K562 (cell line): Measurements from ENCODE around the gene DGCR2. TPM values are rescaled to one million over a fixed set of nuclear protein-coding genes. Genes with fewer than 3 reads are reported as not detected.

Source experiments
- BDP1 ChIP-seq: IDR thresholded peaks from 3 replicates; pipeline ENCODE4 v1.6.1; 2011; ENCODE audit not compliant: insufficient read length, insufficient read depth
- CTBP1 ChIP-seq: fragments of 450-650 bp; IDR thresholded peaks from 2 replicates; pipeline ENCODE4 v1.6.1; 2016; ENCODE audit warnings: borderline replicate concordance
- FOSL1 ChIP-seq: fragments of 200-800 bp; sonication (Bioruptor generic); conservative IDR thresholded peaks from 2 replicates; pipeline ENCODE4 v1.6.1; 2016; ENCODE audit warnings: missing genetic modification characterization, missing compliant biosample characterization
- HMG20B ChIP-seq: fragments of 250-450 bp; sonication (Bioruptor Pico); IDR thresholded peaks from 2 replicates; pipeline ENCODE4 v1.5.0; 2021; ENCODE audit warnings: mild to moderate bottlenecking
- MCM5 ChIP-seq: fragments of 450-650 bp; IDR thresholded peaks from 2 replicates; pipeline ENCODE4 v1.6.1; 2016; ENCODE audit warnings: low read depth
- POLR3A ChIP-seq: IDR thresholded peaks from 2 replicates; pipeline ENCODE4 v1.6.1; 2011; ENCODE audit warnings: borderline replicate concordance, mild to moderate bottlenecking, moderate library complexity; ENCODE audit not compliant: insufficient read length, insufficient read depth; ENCODE audit errors: extremely low read depth
- SMAD4 ChIP-seq: fragments of 250-450 bp; sonication (Bioruptor Pico); conservative IDR thresholded peaks from 2 replicates; pipeline ENCODE4 v1.8.0; 2021; ENCODE audit warnings: inconsistent platforms, mild to moderate bottlenecking, moderate library complexity
- SMARCC2 ChIP-seq: fragments of 450-650 bp; IDR thresholded peaks from 2 replicates; pipeline ENCODE4 v1.6.1; 2017; ENCODE audit warnings: antibody characterized with exemption, moderate library complexity, mild to moderate bottlenecking, low read depth
- TFAM ChIP-seq: fragments of 250-450 bp; sonication (Bioruptor Pico); conservative IDR thresholded peaks from 2 replicates; pipeline ENCODE4 v1.5.0; 2021; ENCODE audit warnings: mild to moderate bottlenecking, moderate library complexity
- U2AF1 ChIP-seq: fragments of 200-400 bp; formaldehyde crosslinking; optimal IDR thresholded peaks from 2 replicates; pipeline ENCODE3; 2017; ENCODE audit warnings: mild to moderate bottlenecking, low read depth, low read length, moderate library complexity
- polyA plus RNA-seq, 8 experiments: library from polyadenylated mRNA; depleted of rRNA in 4 of 8; stranded (reverse) in 5 of 8; unstranded in 3 of 8; fragments of >200 nt; fragmentation: Nextera tagmentation in 2 of 8; fragmentation: Illumina TruSeq in 1 of 8; extraction: Ambion mirVana in 2 of 8; extraction: Trizol in 1 of 8; gene quantifications; 2 replicates each; pipeline versions ENCODE4 v1.2.1 to v1.2.3, GENCODE V29; 2011 to 2014; ENCODE audit warnings: inconsistent platforms in 1 of 8, missing spikeins in 1 of 8
- total RNA-seq, 7 experiments: library from RNA; depleted of rRNA in 6 of 7; stranded (reverse); fragments of >200 nt in 6 of 7; fragmentation: Illumina TruSeq in 2 of 7; extraction: Trizol in 2 of 7; gene quantifications; 2 replicates each; pipeline versions ENCODE4 v1.2.1 to v1.2.3, GENCODE V29; 2011 to 2021; ENCODE audit warnings: low replicate concordance in 1 of 7
- TF ChIP-seq, protein P1 (sequence below): sonication (generic); formaldehyde crosslinking; IDR thresholded peaks from 2 replicates; pipeline ENCODE4 v1.8.1; 2023; ENCODE audit warnings: mild to moderate bottlenecking, missing genetic modification reagents
- TF ChIP-seq, protein P2 (sequence below): fragments of 200-800 bp; sonication (Bioruptor generic); IDR thresholded peaks from 2 replicates; pipeline ENCODE4 v1.6.1; 2016; ENCODE audit warnings: missing genetic modification characterization, missing compliant biosample characterization
- TF ChIP-seq, protein P3 (sequence below): fragments of 250-450 bp; sonication (Bioruptor Pico); IDR thresholded peaks from 2 replicates; pipeline ENCODE4 v1.4.0; 2020; ENCODE audit warnings: mild to moderate bottlenecking, moderate library complexity
- TF ChIP-seq, protein P4 (sequence below): fragments of 450-650 bp; IDR thresholded peaks from 2 replicates; pipeline ENCODE4 v1.6.1; 2016; ENCODE audit warnings: mild to moderate bottlenecking

DGCR2 gene
- total and polyA plus RNA-seq, 9 of the 15 experiments (the other 6 are each of a cell fraction or from before 2014, with no cell fraction given), result 0.69 to 101 (median 56.4) TPM

DNA sequence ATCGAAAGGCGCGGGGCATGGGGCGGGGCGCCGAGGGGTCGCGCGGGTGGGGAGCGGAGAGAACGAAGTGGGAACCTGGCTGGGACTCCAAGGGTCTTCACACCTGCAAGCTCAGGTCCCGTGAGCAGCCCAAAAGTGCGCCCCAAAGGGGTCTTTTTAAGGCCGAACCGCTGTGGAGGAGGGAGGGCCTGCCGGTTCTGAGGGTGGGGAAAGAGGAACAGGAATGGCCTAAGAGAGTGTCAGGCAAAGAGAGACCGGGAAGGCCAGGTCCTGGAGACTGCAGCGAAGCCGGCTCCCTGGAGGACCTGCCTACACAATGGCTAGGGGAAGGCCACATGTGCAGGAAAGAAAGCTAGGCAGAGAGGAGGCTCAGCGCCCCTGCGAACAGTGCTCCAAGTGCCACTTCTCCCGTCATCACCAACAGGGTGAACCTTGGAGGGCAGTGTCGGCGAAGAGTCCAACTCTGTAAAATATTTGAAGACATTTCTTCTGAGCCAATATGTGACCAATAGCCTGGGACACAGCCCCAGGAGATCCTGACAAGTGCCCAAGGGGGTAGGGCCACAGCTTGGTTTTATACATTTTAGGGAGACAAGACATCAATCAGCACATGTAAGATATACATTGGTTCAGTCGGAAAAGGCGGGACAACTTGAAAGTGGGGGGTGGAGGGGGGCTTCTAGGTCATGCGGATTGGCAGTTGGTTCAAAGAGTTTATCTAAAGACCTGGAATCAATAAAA lies 710 bp upstream of the DGCR2 start (continued):
- TF ChIP-seq, protein P1, sequence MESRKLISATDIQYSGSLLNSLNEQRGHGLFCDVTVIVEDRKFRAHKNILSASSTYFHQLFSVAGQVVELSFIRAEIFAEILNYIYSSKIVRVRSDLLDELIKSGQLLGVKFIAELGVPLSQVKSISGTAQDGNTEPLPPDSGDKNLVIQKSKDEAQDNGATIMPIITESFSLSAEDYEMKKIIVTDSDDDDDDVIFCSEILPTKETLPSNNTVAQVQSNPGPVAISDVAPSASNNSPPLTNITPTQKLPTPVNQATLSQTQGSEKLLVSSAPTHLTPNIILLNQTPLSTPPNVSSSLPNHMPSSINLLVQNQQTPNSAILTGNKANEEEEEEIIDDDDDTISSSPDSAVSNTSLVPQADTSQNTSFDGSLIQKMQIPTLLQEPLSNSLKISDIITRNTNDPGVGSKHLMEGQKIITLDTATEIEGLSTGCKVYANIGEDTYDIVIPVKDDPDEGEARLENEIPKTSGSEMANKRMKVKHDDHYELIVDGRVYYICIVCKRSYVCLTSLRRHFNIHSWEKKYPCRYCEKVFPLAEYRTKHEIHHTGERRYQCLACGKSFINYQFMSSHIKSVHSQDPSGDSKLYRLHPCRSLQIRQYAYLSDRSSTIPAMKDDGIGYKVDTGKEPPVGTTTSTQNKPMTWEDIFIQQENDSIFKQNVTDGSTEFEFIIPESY (CRISPR knock-in tag), result no peak
- no peak for TF ChIP-seq BDP1
- TF ChIP-seq SMAD4 (CRISPR knock-in tag), result no peak
- TF ChIP-seq POLR3A, result no peak
- TF ChIP-seq CTBP1, result no peak
- TF ChIP-seq TFAM (CRISPR knock-in tag), result no peak
- TF ChIP-seq, protein P2, sequence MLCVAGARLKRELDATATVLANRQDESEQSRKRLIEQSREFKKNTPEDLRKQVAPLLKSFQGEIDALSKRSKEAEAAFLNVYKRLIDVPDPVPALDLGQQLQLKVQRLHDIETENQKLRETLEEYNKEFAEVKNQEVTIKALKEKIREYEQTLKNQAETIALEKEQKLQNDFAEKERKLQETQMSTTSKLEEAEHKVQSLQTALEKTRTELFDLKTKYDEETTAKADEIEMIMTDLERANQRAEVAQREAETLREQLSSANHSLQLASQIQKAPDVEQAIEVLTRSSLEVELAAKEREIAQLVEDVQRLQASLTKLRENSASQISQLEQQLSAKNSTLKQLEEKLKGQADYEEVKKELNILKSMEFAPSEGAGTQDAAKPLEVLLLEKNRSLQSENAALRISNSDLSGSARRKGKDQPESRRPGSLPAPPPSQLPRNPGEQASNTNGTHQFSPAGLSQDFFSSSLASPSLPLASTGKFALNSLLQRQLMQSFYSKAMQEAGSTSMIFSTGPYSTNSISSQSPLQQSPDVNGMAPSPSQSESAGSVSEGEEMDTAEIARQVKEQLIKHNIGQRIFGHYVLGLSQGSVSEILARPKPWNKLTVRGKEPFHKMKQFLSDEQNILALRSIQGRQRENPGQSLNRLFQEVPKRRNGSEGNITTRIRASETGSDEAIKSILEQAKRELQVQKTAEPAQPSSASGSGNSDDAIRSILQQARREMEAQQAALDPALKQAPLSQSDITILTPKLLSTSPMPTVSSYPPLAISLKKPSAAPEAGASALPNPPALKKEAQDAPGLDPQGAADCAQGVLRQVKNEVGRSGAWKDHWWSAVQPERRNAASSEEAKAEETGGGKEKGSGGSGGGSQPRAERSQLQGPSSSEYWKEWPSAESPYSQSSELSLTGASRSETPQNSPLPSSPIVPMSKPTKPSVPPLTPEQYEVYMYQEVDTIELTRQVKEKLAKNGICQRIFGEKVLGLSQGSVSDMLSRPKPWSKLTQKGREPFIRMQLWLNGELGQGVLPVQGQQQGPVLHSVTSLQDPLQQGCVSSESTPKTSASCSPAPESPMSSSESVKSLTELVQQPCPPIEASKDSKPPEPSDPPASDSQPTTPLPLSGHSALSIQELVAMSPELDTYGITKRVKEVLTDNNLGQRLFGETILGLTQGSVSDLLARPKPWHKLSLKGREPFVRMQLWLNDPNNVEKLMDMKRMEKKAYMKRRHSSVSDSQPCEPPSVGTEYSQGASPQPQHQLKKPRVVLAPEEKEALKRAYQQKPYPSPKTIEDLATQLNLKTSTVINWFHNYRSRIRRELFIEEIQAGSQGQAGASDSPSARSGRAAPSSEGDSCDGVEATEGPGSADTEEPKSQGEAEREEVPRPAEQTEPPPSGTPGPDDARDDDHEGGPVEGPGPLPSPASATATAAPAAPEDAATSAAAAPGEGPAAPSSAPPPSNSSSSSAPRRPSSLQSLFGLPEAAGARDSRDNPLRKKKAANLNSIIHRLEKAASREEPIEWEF, result no peak
- no peak for TF ChIP-seq HMG20B
- TF ChIP-seq, protein P3, sequence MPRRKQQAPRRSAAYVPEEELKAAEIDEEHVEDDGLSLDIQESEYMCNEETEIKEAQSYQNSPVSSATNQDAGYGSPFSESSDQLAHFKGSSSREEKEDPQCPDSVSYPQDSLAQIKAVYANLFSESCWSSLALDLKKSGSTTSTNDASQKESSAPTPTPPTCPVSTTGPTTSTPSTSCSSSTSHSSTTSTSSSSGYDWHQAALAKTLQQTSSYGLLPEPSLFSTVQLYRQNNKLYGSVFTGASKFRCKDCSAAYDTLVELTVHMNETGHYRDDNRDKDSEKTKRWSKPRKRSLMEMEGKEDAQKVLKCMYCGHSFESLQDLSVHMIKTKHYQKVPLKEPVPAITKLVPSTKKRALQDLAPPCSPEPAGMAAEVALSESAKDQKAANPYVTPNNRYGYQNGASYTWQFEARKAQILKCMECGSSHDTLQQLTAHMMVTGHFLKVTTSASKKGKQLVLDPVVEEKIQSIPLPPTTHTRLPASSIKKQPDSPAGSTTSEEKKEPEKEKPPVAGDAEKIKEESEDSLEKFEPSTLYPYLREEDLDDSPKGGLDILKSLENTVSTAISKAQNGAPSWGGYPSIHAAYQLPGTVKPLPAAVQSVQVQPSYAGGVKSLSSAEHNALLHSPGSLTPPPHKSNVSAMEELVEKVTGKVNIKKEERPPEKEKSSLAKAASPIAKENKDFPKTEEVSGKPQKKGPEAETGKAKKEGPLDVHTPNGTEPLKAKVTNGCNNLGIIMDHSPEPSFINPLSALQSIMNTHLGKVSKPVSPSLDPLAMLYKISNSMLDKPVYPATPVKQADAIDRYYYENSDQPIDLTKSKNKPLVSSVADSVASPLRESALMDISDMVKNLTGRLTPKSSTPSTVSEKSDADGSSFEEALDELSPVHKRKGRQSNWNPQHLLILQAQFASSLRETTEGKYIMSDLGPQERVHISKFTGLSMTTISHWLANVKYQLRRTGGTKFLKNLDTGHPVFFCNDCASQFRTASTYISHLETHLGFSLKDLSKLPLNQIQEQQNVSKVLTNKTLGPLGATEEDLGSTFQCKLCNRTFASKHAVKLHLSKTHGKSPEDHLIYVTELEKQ (CRISPR knock-in tag), result no peak
- no peak for TF ChIP-seq SMARCC2
- TF ChIP-seq U2AF1, result no peak
- no peak for TF ChIP-seq MCM5
- TF ChIP-seq, protein P4, sequence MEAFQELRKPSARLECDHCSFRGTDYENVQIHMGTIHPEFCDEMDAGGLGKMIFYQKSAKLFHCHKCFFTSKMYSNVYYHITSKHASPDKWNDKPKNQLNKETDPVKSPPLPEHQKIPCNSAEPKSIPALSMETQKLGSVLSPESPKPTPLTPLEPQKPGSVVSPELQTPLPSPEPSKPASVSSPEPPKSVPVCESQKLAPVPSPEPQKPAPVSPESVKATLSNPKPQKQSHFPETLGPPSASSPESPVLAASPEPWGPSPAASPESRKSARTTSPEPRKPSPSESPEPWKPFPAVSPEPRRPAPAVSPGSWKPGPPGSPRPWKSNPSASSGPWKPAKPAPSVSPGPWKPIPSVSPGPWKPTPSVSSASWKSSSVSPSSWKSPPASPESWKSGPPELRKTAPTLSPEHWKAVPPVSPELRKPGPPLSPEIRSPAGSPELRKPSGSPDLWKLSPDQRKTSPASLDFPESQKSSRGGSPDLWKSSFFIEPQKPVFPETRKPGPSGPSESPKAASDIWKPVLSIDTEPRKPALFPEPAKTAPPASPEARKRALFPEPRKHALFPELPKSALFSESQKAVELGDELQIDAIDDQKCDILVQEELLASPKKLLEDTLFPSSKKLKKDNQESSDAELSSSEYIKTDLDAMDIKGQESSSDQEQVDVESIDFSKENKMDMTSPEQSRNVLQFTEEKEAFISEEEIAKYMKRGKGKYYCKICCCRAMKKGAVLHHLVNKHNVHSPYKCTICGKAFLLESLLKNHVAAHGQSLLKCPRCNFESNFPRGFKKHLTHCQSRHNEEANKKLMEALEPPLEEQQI, result no peak
- TF ChIP-seq FOSL1 (tag), result no peak
